Tibial nerve (tissue), 4 donors: ENCODE data around the gene AURKAIP1.
A peak's percentile ranks its signal among the peaks of the same experiment; 100 is the strongest.

Experiments
- CTCF ChIP-seq, 5 experiments: fragments of 200-600 bp in 3 of 5; fragments of 450-650 bp in 2 of 5; sonication (generic) in 3 of 5; IDR thresholded peaks; one replicate each; pipeline ENCODE4 v1.5.1; 2016 to 2019; ENCODE audit warnings: antibody characterized with exemption in 5 of 5, mild to moderate bottlenecking in 3 of 5, moderate library complexity in 2 of 5
- EP300 ChIP-seq, 2 donors: sonication (generic); formaldehyde crosslinking; IDR thresholded peaks; one replicate each; pipeline ENCODE4 v1.6.1; 2017; ENCODE audit warnings: antibody characterized with exemption in 2 of 2, mild to moderate bottlenecking in 1 of 2
- POLR2A ChIP-seq, 2 donors: fragments of 450-650 bp; IDR thresholded peaks; one replicate each; pipeline ENCODE4 v1.6.1; 2017; ENCODE audit warnings: antibody characterized with exemption in 2 of 2, mild to moderate bottlenecking in 2 of 2, moderate library complexity in 2 of 2

GRCh38 chr1:1347663-1348419, 27.2 kb downstream of the AURKAIP1 start:
- TF ChIP-seq POLR2A (IDR thresholded peaks at IDR 0.05): peak in 1 of 2 donors; percentile 16
- no peak for TF ChIP-seq CTCF (IDR thresholded peaks at IDR 0.05)
- TF ChIP-seq EP300 (IDR thresholded peaks at IDR 0.05): no peak
